Measurements from ENCODE around the gene SOX11.
A peak's percentile ranks its signal among the peaks of the same experiment; 100 is the strongest.

The SOX11 gene

GRCh38 chr2:5705490-5705889, 13.3 kb downstream of the SOX11 start:
- DNase-seq (ENCODE audit: low read depth, low spot score), result no peak
- POLR2A ChIA-PET, result interaction anchor here (0.6 to 0.7 kb wide), 2 partner anchors 9 to 373 kb away, joined by 3 to 4 read pairs; no protein-coding TSS in a partner anchor
- no peak for TF ChIP-seq CTCF (IDR thresholded peaks at IDR 0.05; ENCODE audit: insufficient read depth, low read length, missing control alignments)
- CTCF ChIA-PET, result no interaction called here
- H3K4me3 ChIP-seq (ENCODE audit: low read depth, low read length), result no peak overlapping the region

- no peak overlapping the region for H3K4me3 ChIP-seq (ENCODE audit: low read depth, low read length)
- POLR2A ChIA-PET, result no interaction called here
- no peak for DNase-seq (ENCODE audit: low read depth, low spot score)
- no peak for TF ChIP-seq CTCF (IDR thresholded peaks at IDR 0.05; ENCODE audit: insufficient read depth, low read length, missing control alignments)
- CTCF ChIA-PET, result no interaction called here
Observed at GRCh38 chr2:5706717-5707455, 14.7 kb downstream of the SOX11 start.

GRCh38 chr2:5710615-5711014, 18.4 kb downstream of the SOX11 start:
- no peak for DNase-seq (ENCODE audit: low read depth, low spot score)
- ChIA-PET CTCF (no interaction called here), POLR2A (no interaction called here)
- TF ChIP-seq CTCF (IDR thresholded peaks at IDR 0.05; ENCODE audit: insufficient read depth, low read length, missing control alignments), result no peak
- H3K4me3 ChIP-seq (ENCODE audit: low read depth, low read length), result no peak overlapping the region

GRCh38 chr2:5713101-5713500, 20.9 kb downstream of the SOX11 start:
- TF ChIP-seq CTCF (IDR thresholded peaks at IDR 0.05; ENCODE audit: insufficient read depth, low read length, missing control alignments), result no peak
- ChIA-PET POLR2A (no interaction called here), CTCF (interaction anchor here (1.3 kb wide), 1 partner anchor 42 kb away, joined by 3 read pairs; no protein-coding TSS in a partner anchor)
- DNase-seq (ENCODE audit: low read depth, low spot score), result no peak
- H3K4me3 ChIP-seq (ENCODE audit: low read depth, low read length), result no peak overlapping the region

GRCh38 chr2:5719629-5720334, 27.6 kb downstream of the SOX11 start:
- DNase-seq (ENCODE audit: low read depth, low spot score), result no peak
- H3K4me3 ChIP-seq (ENCODE audit: low read depth, low read length), result no peak overlapping the region
- no peak for TF ChIP-seq CTCF (IDR thresholded peaks at IDR 0.05; ENCODE audit: insufficient read depth, low read length, missing control alignments)
- CTCF ChIA-PET, result interaction anchor here (1.0 kb wide), 1 partner anchor 196 kb away, joined by 3 read pairs; no protein-coding TSS in a partner anchor
- POLR2A ChIA-PET, result no interaction called here

GRCh38 chr2:5720426-5720825, 28.2 kb downstream of the SOX11 start:
- ChIA-PET CTCF (interaction anchor here (1.0 kb wide), 1 partner anchor 195 kb away, joined by 3 read pairs; no protein-coding TSS in a partner anchor), POLR2A (no interaction called here)
- H3K4me3 ChIP-seq (ENCODE audit: low read depth, low read length), result no peak overlapping the region
- DNase-seq (ENCODE audit: low read depth, low spot score), result peak; percentile 21
- no peak for TF ChIP-seq CTCF (IDR thresholded peaks at IDR 0.05; ENCODE audit: insufficient read depth, low read length, missing control alignments)

Measured in AG04449 (cell line).